Thymus (tissue), 11 donors: ENCODE measurements around the gene NRG2. TPM values are rescaled to one million over a fixed set of nuclear protein-coding genes. Genes with fewer than 3 reads are reported as not detected.

ENCODE experiments used
- DNase-seq, 9 donors: peaks; one replicate each; pipeline ENCODE4 v3.0.0-alpha.2; 2013; ENCODE audit warnings: low spot score in 9 of 9, low read depth in 6 of 9, missing footprints in 1 of 9
- H3K27ac ChIP-seq, 2 donors: one replicate each; pipeline ENCODE4 v1.5.1; 2013; ENCODE audit warnings: control low read depth in 1 of 2, low read depth in 1 of 2, low read length in 1 of 2, mild to moderate bottlenecking in 1 of 2, moderate library complexity in 1 of 2
- H3K27me3 ChIP-seq, 2 donors: one replicate each; pipeline ENCODE4 v1.5.1; 2013; ENCODE audit warnings: low read length in 1 of 2; ENCODE audit not compliant: control insufficient read depth in 2 of 2, insufficient read depth in 1 of 2
- H3K36me3 ChIP-seq, 2 donors: one replicate each; pipeline ENCODE4 v1.5.1; 2013; ENCODE audit warnings: low read length in 1 of 2, mild to moderate bottlenecking in 1 of 2, moderate library complexity in 1 of 2; ENCODE audit not compliant: control insufficient read depth in 2 of 2, insufficient read depth in 2 of 2
- H3K4me1 ChIP-seq, 2 donors: one replicate each; pipeline ENCODE4 v1.5.1; 2013; ENCODE audit warnings: low read length in 2 of 2; ENCODE audit not compliant: control insufficient read depth in 2 of 2, insufficient read depth in 2 of 2
- H3K4me3 ChIP-seq, 2 donors: one replicate each; pipeline ENCODE4 v1.5.1; 2013; ENCODE audit warnings: low read length in 2 of 2, control low read depth in 1 of 2, mild to moderate bottlenecking in 1 of 2
- H3K9me3 ChIP-seq, 2 donors: one replicate each; pipeline ENCODE4 v1.5.1; 2013; ENCODE audit warnings: low read length in 1 of 2, mild to moderate bottlenecking in 1 of 2; ENCODE audit not compliant: control insufficient read depth in 2 of 2, insufficient read depth in 1 of 2
- WGBS: extraction: QIAGEN DNeasy Blood & Tissue Kit; methylation state at CpG from one replicate; pipeline ENCODE4 v1.1.7; 2013; 5-methylcytosine and 5-hydroxymethylcytosine counted together
- polyA plus RNA-seq: library from polyadenylated mRNA; stranded (reverse); fragments of 200-250 nt; gene quantifications from one replicate; pipeline ENCODE4 v1.2.3, GENCODE V29; 2013
- total RNA-seq: library from RNA; stranded (reverse); fragments of 120-200 nt; gene quantifications from one replicate; pipeline ENCODE4 v1.2.4, GENCODE V29; 2013
- donor health status: healthy.

NRG2 gene
- total and polyA plus RNA-seq, 2 donors = 0.38 to 0.96 TPM

GRCh38 chr5:139864716-139865483, 178.2 kb downstream of the NRG2 start:
- no peak for DNase-seq
- H3K36me3 ChIP-seq = no peaks in the 10 kb centered on the region
- H3K27me3 ChIP-seq = peaks cover 0 to 31% of the 10 kb centered on the region in 2 donors
- H3K4me1 ChIP-seq = peaks cover 0 to 12% of the 10 kb centered on the region in 2 donors
- H3K9me3 ChIP-seq = no peaks in the 10 kb centered on the region
- no peak overlapping the region for H3K27ac ChIP-seq
- WGBS = 92% methylated on average over 12 of the region's 12 CpGs
- no peak overlapping the region for H3K4me3 ChIP-seq

- DNase-seq = peak in 5 of 9 donors; percentile 11 to 42 (median 40)
- 20% methylated on average over 5 of the region's 5 CpGs for WGBS
- no peak overlapping the region for H3K27ac ChIP-seq
These were observed 179.1 kb downstream of the NRG2 start for GRCh38 chr5:139863855-139864558.

GRCh38 chr5:139863361-139863760, 179.7 kb downstream of the NRG2 start:
- Histone ChIP-seq H3K4me3 (no peak overlapping the region), H3K27ac (no peak overlapping the region), H3K36me3 (no peaks in the 10 kb centered on the region), H3K4me1 (peaks cover 0 to 7% of the 10 kb centered on the region in 2 donors), H3K27me3 (peaks cover 0 to 28% of the 10 kb centered on the region in 2 donors), H3K9me3 (no peaks in the 10 kb centered on the region)
- no peak for DNase-seq
- WGBS = 92% methylated on average over 9 of the region's 9 CpGs

More at GRCh38 chr5:139863855-139864558, 179.1 kb downstream of the NRG2 start:
- H3K4me3 ChIP-seq = no peak overlapping the region
- peaks cover 0 to 7% of the 10 kb centered on the region in 2 donors for H3K4me1 ChIP-seq
- H3K9me3 ChIP-seq = no peaks in the 10 kb centered on the region
- H3K36me3 ChIP-seq = no peaks in the 10 kb centered on the region
- peaks cover 0 to 28% of the 10 kb centered on the region in 2 donors for H3K27me3 ChIP-seq

GRCh38 chr5:139862803-139863202, 180.3 kb downstream of the NRG2 start:
- DNase-seq = no peak
- Histone ChIP-seq H3K27me3 (peaks cover 0 to 28% of the 10 kb centered on the region in 2 donors), H3K4me3 (no peak overlapping the region), H3K36me3 (no peaks in the 10 kb centered on the region), H3K4me1 (peaks cover 0 to 7% of the 10 kb centered on the region in 2 donors), H3K9me3 (no peaks in the 10 kb centered on the region), H3K27ac (no peak overlapping the region)
- WGBS = 91% methylated on average over 2 of the region's 2 CpGs

- H3K36me3 ChIP-seq = no peaks in the 10 kb centered on the region
- no peak for DNase-seq
- no peaks in the 10 kb centered on the region for H3K9me3 ChIP-seq
- H3K27me3 ChIP-seq = peaks cover 0 to 31% of the 10 kb centered on the region in 2 donors
- H3K27ac ChIP-seq = no peak overlapping the region
- H3K4me3 ChIP-seq = no peak overlapping the region
- 97% methylated on average over 2 of the region's 2 CpGs for WGBS
- peaks cover 0 to 7% of the 10 kb centered on the region in 2 donors for H3K4me1 ChIP-seq
These were observed 180.8 kb downstream of the NRG2 start for GRCh38 chr5:139862313-139862712.

GRCh38 chr5:139861889-139862207, 181.3 kb downstream of the NRG2 start:
- Histone ChIP-seq H3K4me3 (no peak overlapping the region), H3K4me1 (peaks cover 0 to 7% of the 10 kb centered on the region in 2 donors), H3K9me3 (no peaks in the 10 kb centered on the region), H3K27ac (no peak overlapping the region), H3K27me3 (peaks cover 0 to 34% of the 10 kb centered on the region in 2 donors), H3K36me3 (no peaks in the 10 kb centered on the region)
- WGBS = 94% methylated on average over 4 of the region's 4 CpGs
- no peak for DNase-seq

GRCh38 chr5:139861021-139861888, 181.8 kb downstream of the NRG2 start:
- 91% methylated on average over 15 of the region's 15 CpGs for WGBS
- Histone ChIP-seq H3K36me3 (no peaks in the 10 kb centered on the region), H3K27me3 (peaks cover 0 to 34% of the 10 kb centered on the region in 2 donors), H3K27ac (no peak overlapping the region), H3K4me3 (no peak overlapping the region), H3K4me1 (peaks cover 0 to 7% of the 10 kb centered on the region in 2 donors), H3K9me3 (no peaks in the 10 kb centered on the region)
- DNase-seq = no peak

- H3K9me3 ChIP-seq = no peaks in the 10 kb centered on the region
- peaks cover 0 to 41% of the 10 kb centered on the region in 2 donors for H3K27me3 ChIP-seq
- no peak for DNase-seq
- H3K4me1 ChIP-seq = peaks cover 0 to 7% of the 10 kb centered on the region in 2 donors
- no peak overlapping the region for H3K27ac ChIP-seq
- H3K4me3 ChIP-seq = no peak overlapping the region
- WGBS = 97% methylated on average over 2 of the region's 2 CpGs
- no peaks in the 10 kb centered on the region for H3K36me3 ChIP-seq
These were observed 184.1 kb downstream of the NRG2 start for GRCh38 chr5:139859013-139859412.
